Ramos (cell line): ENCODE results near the gene NUDT16L1.

Source experiments
- in situ Hi-C: fragments of 300-500 bp; cut with MboI; formaldehyde crosslinking; loops from one replicate; pipeline ENCODE4 v1.14.3; 2022; ENCODE audit warnings: low sequenced_read_pairs; ENCODE audit not compliant: unreplicated experiment

The NUDT16L1 gene

GRCh38 chr16:4692460-4693295, 684 bp upstream of the NUDT16L1 start:
- in situ Hi-C loops, result no loop called here

- in situ Hi-C loops, result no loop called here
These were observed 737 bp downstream of the NUDT16L1 start for GRCh38 chr16:4693956-4694641.

- in situ Hi-C loops, result no loop called here
These were observed 1.5 kb downstream of the NUDT16L1 start for GRCh38 chr16:4694642-4695451.

- in situ Hi-C loops, result no loop called here
These were observed 2.3 kb downstream of the NUDT16L1 start for GRCh38 chr16:4695473-4696171.

GRCh38 chr16:4696172-4696904, 3.0 kb downstream of the NUDT16L1 start:
- in situ Hi-C loops, result no loop called here

- in situ Hi-C loops, result no loop called here
These were observed 3.8 kb downstream of the NUDT16L1 start for GRCh38 chr16:4696905-4697847.

- in situ Hi-C loops, result no loop called here
These were observed 4.5 kb downstream of the NUDT16L1 start for GRCh38 chr16:4697848-4698291.

GRCh38 chr16:4698321-4699045, 5.1 kb downstream of the NUDT16L1 start:
- in situ Hi-C loops, result no loop called here

GRCh38 chr16:4699046-4699556, 5.7 kb downstream of the NUDT16L1 start:
- in situ Hi-C loops, result no loop called here

- in situ Hi-C loops, result no loop called here
These were observed 7.1 kb downstream of the NUDT16L1 start for GRCh38 chr16:4700380-4700996.

- in situ Hi-C loops, result no loop called here
These were observed 7.8 kb downstream of the NUDT16L1 start for GRCh38 chr16:4700997-4701743.

- in situ Hi-C loops, result no loop called here
These were observed 8.6 kb downstream of the NUDT16L1 start for GRCh38 chr16:4701791-4702465.

- in situ Hi-C loops, result no loop called here
These were observed 9.1 kb downstream of the NUDT16L1 start for GRCh38 chr16:4702466-4702808.

GRCh38 chr16:4703906-4704305, 10.5 kb downstream of the NUDT16L1 start:
- in situ Hi-C loops, result no loop called here

- in situ Hi-C loops, result no loop called here
These were observed 11.1 kb downstream of the NUDT16L1 start for GRCh38 chr16:4704491-4704890.

GRCh38 chr16:4704913-4705312, 11.6 kb downstream of the NUDT16L1 start:
- in situ Hi-C loops, result no loop called here
